Peyer's patch (tissue), 4 donors: ENCODE results near the gene CDH19.

Source experiments
- CTCF ChIP-seq, 6 experiments: fragments of 450-650 bp in 4 of 6; fragments of 200-600 bp in 2 of 6; sonication (generic) in 1 of 6; IDR thresholded peaks; one replicate each; pipeline ENCODE4 v1.5.1; 2017 to 2019; ENCODE audit warnings: antibody characterized with exemption in 6 of 6, mild to moderate bottlenecking in 3 of 6, moderate library complexity in 1 of 6
- POLR2A ChIP-seq, 2 donors: fragments of 450-650 bp; IDR thresholded peaks; one replicate each; pipeline ENCODE4 v1.5.1; 2017; ENCODE audit warnings: antibody characterized with exemption in 2 of 2, mild to moderate bottlenecking in 2 of 2, moderate library complexity in 2 of 2

- TF ChIP-seq CTCF (IDR thresholded peaks at IDR 0.05), result no peak
- TF ChIP-seq POLR2A (IDR thresholded peaks at IDR 0.05), result no peak
These were observed 28.9 kb upstream of the CDH19 start for GRCh38 chr18:66632756-66633155.
